IPS DF 6.9 (cell line): ENCODE results near the gene ACOT11.

Experiments
- DNase-seq: peaks from one replicate; pipeline ENCODE4 v3.0.0-alpha.2; 2013; ENCODE audit warnings: low read depth, low spot score
- H3K27ac ChIP-seq: one replicate; pipeline ENCODE4 v1.5.1; 2013; ENCODE audit warnings: low read length, control low read depth
- H3K27me3 ChIP-seq: 2 replicates; pipeline ENCODE4 v1.6.1; 2013; ENCODE audit warnings: mild to moderate bottlenecking, low read length; ENCODE audit not compliant: control insufficient read depth, insufficient read depth
- H3K36me3 ChIP-seq: 2 replicates; pipeline ENCODE4 v1.6.1; 2013; ENCODE audit warnings: low read length; ENCODE audit not compliant: control insufficient read depth, insufficient read depth
- H3K4me1 ChIP-seq: 2 replicates; pipeline ENCODE4 v1.6.1; 2013; ENCODE audit warnings: low read length; ENCODE audit not compliant: control insufficient read depth, insufficient read depth
- H3K4me3 ChIP-seq: 2 replicates; pipeline ENCODE4 v1.5.1; 2013; ENCODE audit warnings: mild to moderate bottlenecking, low read length
- H3K9me3 ChIP-seq: 2 replicates; pipeline ENCODE4 v1.6.1; 2013; ENCODE audit warnings: low read length, inconsistent platforms; ENCODE audit not compliant: control insufficient read depth, insufficient read depth
- WGBS: extraction: QIAGEN DNeasy Blood & Tissue Kit; methylation state at CpG from one replicate; pipeline ENCODE4 v1.1.7; 2013; ENCODE audit warnings: mixed read lengths, missing lambda C conversion rate; ENCODE audit not compliant: insufficient read length, insufficient coverage; 5-methylcytosine and 5-hydroxymethylcytosine counted together

ACOT11 gene

GRCh38 chr1:54548389-54549044 is 489 bp downstream of the ACOT11 start:
- Histone ChIP-seq H3K27me3 (no peaks in the 10 kb centered on the region), H3K27ac (no peak overlapping the region), H3K4me3 (no peak overlapping the region), H3K9me3 (no peaks in the 10 kb centered on the region), H3K4me1 (peaks cover 1% of the 10 kb centered on the region; the same call in 1 of the 2 replicates), H3K36me3 (no peaks in the 10 kb centered on the region)
- WGBS = no CpG with 5 or more reads among the region's 13 CpGs
- no peak for DNase-seq

- Histone ChIP-seq H3K9me3 (no peaks in the 10 kb centered on the region), H3K4me3 (no peak overlapping the region), H3K27ac (no peak overlapping the region), H3K4me1 (no peaks in the 10 kb centered on the region), H3K36me3 (no peaks in the 10 kb centered on the region), H3K27me3 (no peaks in the 10 kb centered on the region)
- no peak for DNase-seq
- WGBS = no CpG with 5 or more reads among the region's 13 CpGs
Measured at GRCh38 chr1:54549181-54549924, 1.3 kb downstream of the ACOT11 start.

- no peaks in the 10 kb centered on the region for H3K4me1 ChIP-seq
- H3K27me3 ChIP-seq = no peaks in the 10 kb centered on the region
- no peaks in the 10 kb centered on the region for H3K36me3 ChIP-seq
- H3K27ac ChIP-seq = no peak overlapping the region
- DNase-seq = no peak
- no peak overlapping the region for H3K4me3 ChIP-seq
- H3K9me3 ChIP-seq = no peaks in the 10 kb centered on the region
- no CpG with 5 or more reads among the region's 3 CpGs for WGBS
Measured at GRCh38 chr1:54551891-54552290, 3.9 kb downstream of the ACOT11 start.

- Histone ChIP-seq H3K4me3 (no peak overlapping the region), H3K27me3 (no peaks in the 10 kb centered on the region), H3K4me1 (no peaks in the 10 kb centered on the region), H3K36me3 (no peaks in the 10 kb centered on the region), H3K27ac (no peak overlapping the region), H3K9me3 (no peaks in the 10 kb centered on the region)
- no CpG with 5 or more reads among the region's 8 CpGs for WGBS
- no peak for DNase-seq
Measured at GRCh38 chr1:54553602-54554313, 5.7 kb downstream of the ACOT11 start.

GRCh38 chr1:54556110-54556509 is 8.1 kb downstream of the ACOT11 start:
- WGBS = no CpG with 5 or more reads among the region's 1 CpG

GRCh38 chr1:54557671-54558355 is 9.8 kb downstream of the ACOT11 start:
- Histone ChIP-seq H3K9me3 (no peaks in the 10 kb centered on the region), H3K27me3 (no peaks in the 10 kb centered on the region), H3K4me1 (no peaks in the 10 kb centered on the region), H3K36me3 (no peaks in the 10 kb centered on the region), H3K27ac (no peak overlapping the region), H3K4me3 (no peak overlapping the region)
- no CpG with 5 or more reads among the region's 5 CpGs for WGBS
- no peak for DNase-seq

More at GRCh38 chr1:54556110-54556509, 8.1 kb downstream of the ACOT11 start:
- no peaks in the 10 kb centered on the region for H3K36me3 ChIP-seq
- no peaks in the 10 kb centered on the region for H3K27me3 ChIP-seq
- no peaks in the 10 kb centered on the region for H3K4me1 ChIP-seq
- no peak overlapping the region for H3K4me3 ChIP-seq
- H3K9me3 ChIP-seq = no peaks in the 10 kb centered on the region
- no peak overlapping the region for H3K27ac ChIP-seq
- DNase-seq = no peak

GRCh38 chr1:54558434-54559030 is 10.5 kb downstream of the ACOT11 start:
- Histone ChIP-seq H3K36me3 (no peaks in the 10 kb centered on the region), H3K27me3 (no peaks in the 10 kb centered on the region), H3K4me3 (no peak overlapping the region), H3K4me1 (no peaks in the 10 kb centered on the region), H3K27ac (no peak overlapping the region), H3K9me3 (no peaks in the 10 kb centered on the region)
- WGBS = no CpG with 5 or more reads among the region's 7 CpGs
- no peak for DNase-seq

- Histone ChIP-seq H3K4me1 (no peaks in the 10 kb centered on the region), H3K27ac (no peak overlapping the region), H3K4me3 (no peak overlapping the region), H3K9me3 (no peaks in the 10 kb centered on the region), H3K36me3 (no peaks in the 10 kb centered on the region), H3K27me3 (no peaks in the 10 kb centered on the region)
- no CpG with 5 or more reads among the region's 9 CpGs for WGBS
- DNase-seq = no peak
Measured at GRCh38 chr1:54559111-54559548, 11.1 kb downstream of the ACOT11 start.

- no peak overlapping the region for H3K27ac ChIP-seq
Measured at GRCh38 chr1:54559771-54560231, 11.8 kb downstream of the ACOT11 start.

More at GRCh38 chr1:54559771-54560231, 11.8 kb downstream of the ACOT11 start:
- Histone ChIP-seq H3K36me3 (no peaks in the 10 kb centered on the region), H3K4me3 (no peak overlapping the region), H3K4me1 (no peaks in the 10 kb centered on the region), H3K9me3 (no peaks in the 10 kb centered on the region), H3K27me3 (no peaks in the 10 kb centered on the region)
- no CpG with 5 or more reads among the region's 3 CpGs for WGBS
- no peak for DNase-seq
